COR-L47 (cell line): ENCODE measurements around the gene IDE.
A peak's percentile ranks its signal among the peaks of the same experiment; 100 is the strongest.

ENCODE experiments used
- DNase-seq: peaks from one replicate; lab custom pipeline; 2025; lab: John Stamatoyannopoulos, UW

IDE gene

GRCh38 chr10:92567952-92568600 is 5.8 kb downstream of the IDE start:
- DNase-seq = no peak

GRCh38 chr10:92562424-92562823 is 11.5 kb downstream of the IDE start:
- DNase-seq = no peak

GRCh38 chr10:92559046-92559445 is 14.8 kb downstream of the IDE start:
- no peak for DNase-seq

DNA sequence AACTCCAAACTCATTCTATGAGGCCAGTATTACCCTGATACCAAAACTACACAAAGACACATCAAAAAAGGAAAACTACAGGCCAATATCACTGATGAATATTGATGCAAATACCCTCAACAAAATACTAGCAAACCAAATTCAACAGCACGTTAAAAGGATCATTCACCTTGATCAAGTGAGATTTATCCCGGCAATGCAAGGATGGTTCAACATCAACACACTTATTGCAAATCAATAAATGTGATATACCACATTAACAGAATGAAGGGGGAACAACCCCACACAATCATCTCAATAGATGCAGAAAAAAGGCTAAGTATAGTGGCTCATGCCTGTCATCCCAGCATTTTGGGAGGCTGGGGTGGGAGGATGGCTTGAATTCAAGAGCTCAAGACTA is 19.9 kb downstream of the IDE start:
- DNase-seq = no peak

DNA sequence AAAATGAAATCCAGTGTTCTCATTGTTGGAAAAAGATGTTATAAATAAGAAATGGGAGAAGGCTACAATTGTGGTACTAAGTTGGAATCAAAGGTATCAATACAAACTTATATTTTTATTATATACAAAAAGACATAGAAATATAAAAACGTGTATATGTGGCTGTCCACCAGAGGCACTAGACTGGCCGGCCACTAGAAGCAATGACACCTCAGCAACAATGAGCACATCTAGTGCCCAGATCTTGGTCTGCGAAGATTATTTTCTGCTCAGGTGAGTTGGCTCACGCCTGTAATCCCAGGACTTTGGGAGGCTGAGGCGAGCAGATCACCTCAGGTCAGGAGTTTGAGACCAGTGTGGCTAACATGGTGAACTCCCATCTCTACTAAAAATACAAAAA is 21.6 kb downstream of the IDE start:
- DNase-seq = no peak

- no peak for DNase-seq
These were observed 23.0 kb downstream of the IDE start for GRCh38 chr10:92550924-92551323.

GRCh38 chr10:92547676-92548075 is 26.2 kb downstream of the IDE start:
- DNase-seq = no peak

- DNase-seq = no peak
These were observed 28.3 kb downstream of the IDE start for GRCh38 chr10:92545556-92545955.

- DNase-seq = no peak
These were observed 29.6 kb downstream of the IDE start for GRCh38 chr10:92544296-92544695.

GRCh38 chr10:92542458-92542857 is 31.4 kb downstream of the IDE start:
- no peak for DNase-seq

DNA sequence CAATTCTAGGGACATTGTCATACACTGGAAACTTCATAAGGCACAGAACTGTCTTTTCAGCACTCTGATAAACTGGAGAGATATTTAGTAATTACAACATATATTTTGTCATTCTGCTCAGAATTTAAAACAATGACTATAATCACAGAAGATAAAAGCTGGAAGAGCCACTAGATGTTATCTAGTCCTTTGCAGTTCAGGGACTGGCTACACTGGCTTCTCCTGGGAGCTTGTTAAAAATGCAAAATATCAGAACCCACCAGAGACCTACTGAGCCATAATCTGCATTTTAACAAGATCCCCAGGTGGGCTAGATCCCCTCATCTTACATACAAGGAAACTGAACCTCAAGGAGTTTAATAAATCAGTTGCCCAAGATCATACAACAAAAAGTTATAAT is 32.3 kb downstream of the IDE start:
- no peak for DNase-seq

GRCh38 chr10:92538231-92538958 is 35.5 kb downstream of the IDE start:
- DNase-seq = no peak

DNA sequence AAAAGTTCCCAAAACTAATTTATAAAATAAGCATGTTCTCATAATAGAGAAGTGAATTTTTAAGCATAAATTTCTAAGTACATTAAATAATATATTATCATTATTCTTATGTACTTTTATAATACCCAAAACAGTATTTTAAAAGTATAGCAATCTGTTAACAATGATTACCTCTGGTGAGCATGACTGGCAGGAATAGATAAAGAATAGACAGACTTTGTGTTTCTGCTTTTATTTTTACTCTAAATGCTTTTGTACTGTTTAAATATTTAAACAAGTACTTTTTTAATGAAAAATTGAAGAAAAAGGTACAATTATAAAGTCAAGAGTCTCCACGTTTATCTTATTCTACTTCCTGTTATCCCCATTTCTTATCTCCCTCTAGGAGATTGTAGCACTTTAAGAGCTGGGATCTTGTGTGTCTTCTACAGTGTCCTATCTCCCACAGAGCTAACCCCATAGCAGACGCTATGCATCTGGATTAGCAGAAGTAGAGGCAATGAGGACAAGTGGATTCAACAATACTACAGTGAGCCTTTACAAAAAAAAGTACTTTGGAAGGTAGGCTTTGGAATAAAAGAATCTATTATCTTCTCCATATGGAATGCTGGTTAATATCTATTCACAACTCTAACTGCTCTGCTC is 42.9 kb downstream of the IDE start:
- no peak for DNase-seq

DNA sequence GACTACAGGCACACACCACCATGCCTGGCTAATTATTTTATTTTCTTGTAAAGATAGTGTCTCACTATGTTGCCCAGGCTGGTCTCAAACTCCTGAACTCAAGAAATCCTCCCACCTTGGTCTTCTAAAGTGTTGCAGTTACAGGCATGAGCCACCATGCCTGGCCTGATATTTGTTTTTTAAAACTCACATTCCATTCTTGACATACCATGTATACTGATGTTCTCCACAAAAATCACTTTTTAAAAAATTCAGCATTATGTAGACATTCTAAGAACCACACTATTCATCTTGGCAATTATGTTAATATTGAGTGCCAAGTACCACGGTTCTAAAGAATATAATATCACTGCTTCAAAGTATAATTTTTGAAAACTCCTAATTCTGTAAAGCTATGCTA is 43.5 kb downstream of the IDE start:
- no peak for DNase-seq

- no peak for DNase-seq
These were observed 46.2 kb downstream of the IDE start for GRCh38 chr10:92527716-92528115.

GRCh38 chr10:92523639-92524038 is 50.3 kb downstream of the IDE start:
- DNase-seq = no peak

DNA sequence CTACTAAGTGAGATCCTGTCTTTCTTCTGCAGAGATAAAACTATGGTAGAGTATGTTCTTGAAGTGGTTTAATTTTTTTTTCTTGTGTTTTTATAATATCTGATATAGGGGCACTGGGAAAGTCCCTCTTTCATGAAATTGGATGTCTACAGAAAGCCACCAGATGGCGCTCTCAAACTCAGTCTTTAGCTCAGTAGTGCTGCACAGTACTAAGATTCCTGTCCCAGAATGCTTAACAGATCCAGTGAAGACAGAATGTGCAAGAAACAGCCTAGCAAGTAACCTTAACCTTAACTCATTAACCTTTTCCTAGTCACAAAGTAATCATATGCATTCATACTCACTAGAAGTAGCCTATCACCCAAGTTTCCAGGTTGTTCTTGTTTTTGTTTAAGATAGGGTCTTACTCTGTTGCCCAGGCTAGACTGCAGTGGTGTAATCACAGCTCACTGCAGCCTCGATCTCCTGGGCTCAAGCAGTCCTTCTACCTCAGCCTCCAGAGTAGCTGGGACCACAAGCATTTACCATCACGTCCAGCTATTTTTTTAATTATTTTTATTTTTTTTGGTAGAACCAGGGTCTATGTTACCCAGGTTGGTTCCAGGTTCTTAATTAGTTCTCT is 56.7 kb downstream of the IDE start:
- DNase-seq = peak; percentile 21

DNA sequence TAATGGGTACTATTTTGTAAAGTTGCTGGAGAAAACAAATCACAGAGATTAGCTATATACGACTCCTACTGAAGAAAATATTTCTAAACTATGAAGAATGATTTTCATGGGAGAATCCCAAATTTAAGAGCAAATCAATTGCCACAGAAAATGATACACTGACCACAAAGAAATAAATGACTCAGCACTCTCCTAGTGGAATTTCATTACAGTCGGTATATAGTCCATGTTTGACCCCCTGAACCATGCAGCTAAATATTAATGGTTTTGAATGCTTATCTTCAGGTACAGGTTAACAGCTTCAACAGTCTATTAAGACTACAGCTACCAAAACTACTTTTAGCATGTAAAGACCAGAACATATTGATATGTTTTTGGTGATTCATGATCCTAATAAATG is 65.0 kb downstream of the IDE start:
- no peak for DNase-seq

- no peak for DNase-seq
These were observed 67.6 kb downstream of the IDE start for GRCh38 chr10:92506336-92506735.

DNA sequence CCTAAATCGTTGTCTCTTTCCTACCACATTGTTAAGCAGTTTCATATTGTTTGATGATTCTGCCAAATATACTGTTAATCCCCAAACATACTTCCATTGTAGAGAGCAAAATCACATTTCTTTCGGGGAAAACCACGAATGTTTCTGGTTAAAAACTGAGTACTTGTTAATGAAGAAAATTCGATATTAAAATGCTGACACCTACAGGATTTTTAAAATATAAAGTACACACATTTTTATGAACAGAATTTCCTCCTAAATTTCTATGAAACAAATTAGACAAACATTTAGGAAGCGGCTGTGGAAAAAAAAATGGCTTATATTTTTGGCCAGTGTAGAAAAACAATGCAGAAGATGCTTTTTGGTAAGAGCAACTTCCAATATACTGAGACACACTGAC is 68.8 kb downstream of the IDE start:
- no peak for DNase-seq

DNA sequence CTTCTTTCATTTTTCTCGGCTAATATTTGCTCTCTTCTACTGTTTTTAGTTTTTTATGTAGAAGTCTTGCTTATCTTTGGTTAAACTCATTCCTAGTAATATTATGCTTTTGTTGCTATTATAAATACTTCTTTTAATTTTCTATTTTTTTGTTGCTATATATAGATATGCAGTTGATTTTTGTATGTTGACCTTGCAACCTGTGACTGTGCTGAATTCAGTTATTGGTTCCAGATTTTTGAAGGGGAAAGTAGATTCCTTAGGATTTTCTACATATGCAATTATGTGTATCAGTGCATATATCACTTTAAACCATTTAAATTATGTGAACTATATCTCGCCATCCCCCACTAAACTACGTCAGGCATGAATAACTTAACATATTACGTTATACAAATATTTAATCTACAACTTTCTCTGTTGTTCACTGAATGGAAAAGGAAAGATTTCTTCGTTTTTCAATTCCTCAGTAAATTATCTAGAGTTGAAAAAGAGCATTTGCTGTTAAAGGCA is 71.5 kb downstream of the IDE start:
- no peak for DNase-seq

GRCh38 chr10:92493362-92493761 is 80.5 kb downstream of the IDE start:
- DNase-seq = no peak

DNA sequence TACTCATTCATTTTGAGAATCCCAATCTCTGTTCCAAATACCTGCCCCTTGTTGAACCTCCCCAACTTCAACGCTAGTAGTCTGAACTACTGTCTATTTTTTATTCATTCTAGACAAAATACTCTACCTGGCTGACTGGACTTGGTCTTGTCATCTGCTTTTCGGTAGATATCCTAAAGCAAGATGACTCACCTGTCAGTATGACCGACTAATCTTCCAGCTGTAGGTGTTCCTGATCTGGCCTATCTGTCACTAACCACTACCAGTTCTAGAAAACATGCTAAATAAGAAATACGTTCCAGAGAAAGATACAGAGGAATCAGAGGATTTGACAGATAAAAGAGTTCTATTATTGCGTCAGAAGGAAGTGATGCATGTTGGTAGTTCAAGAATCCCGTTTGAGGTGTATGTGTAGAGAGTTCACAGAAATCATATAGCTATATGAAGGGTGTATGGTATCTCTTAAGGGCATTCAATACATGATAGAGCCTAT is 81.1 kb downstream of the IDE start:
- DNase-seq = no peak
